HepG2 (cell line): Measurements from ENCODE around the gene CUTC. TPM values are rescaled to one million over a fixed set of nuclear protein-coding genes. Genes with fewer than 3 reads are reported as not detected.

Experiments
- ETV6 ChIP-seq: sonication (generic); formaldehyde crosslinking; conservative IDR thresholded peaks from 2 replicates; pipeline ENCODE4 v1.4.0; 2020; ENCODE audit warnings: missing genetic modification reagents
- FOXO1 ChIP-seq: sonication (generic); formaldehyde crosslinking; IDR thresholded peaks from 2 replicates; pipeline ENCODE4 v1.4.0; 2020; ENCODE audit warnings: missing genetic modification reagents
- GATAD2A ChIP-seq: IDR thresholded peaks from 2 replicates; pipeline ENCODE4 v1.6.1; 2016
- HMGXB3 ChIP-seq: sonication (generic); formaldehyde crosslinking; IDR thresholded peaks from 2 replicates; pipeline ENCODE4 v1.4.0; 2020; ENCODE audit warnings: missing genetic modification reagents, borderline replicate concordance
- HNRNPLL ChIP-seq: fragments of 200-400 bp; formaldehyde crosslinking; IDR thresholded peaks from 2 replicates; pipeline ENCODE4 v1.6.1; 2017; ENCODE audit warnings: mild to moderate bottlenecking, low read depth, low read length; ENCODE audit not compliant: poor library complexity, severe bottlenecking
- MBD4 ChIP-seq: IDR thresholded peaks from 2 replicates; pipeline ENCODE4 v1.6.1; 2012; ENCODE audit warnings: low read length, inconsistent platforms, borderline replicate concordance
- NR3C1 ChIP-seq: sonication (generic); formaldehyde crosslinking; IDR thresholded peaks from 2 replicates; pipeline ENCODE4 v1.4.0; 2020; ENCODE audit warnings: missing genetic modification reagents
- POLR2A ChIP-seq, 2 experiments: IDR thresholded peaks; 2 replicates each; pipeline ENCODE4 v1.6.1; 2011; ENCODE audit warnings: low read depth in 2 of 2, low read length in 2 of 2, mild to moderate bottlenecking in 1 of 2, moderate library complexity in 1 of 2; ENCODE audit not compliant: insufficient read depth in 1 of 2
- TP53 ChIP-seq: sonication (generic); formaldehyde crosslinking; conservative IDR thresholded peaks from 2 replicates; pipeline ENCODE4 v1.4.0; 2020; ENCODE audit warnings: missing genetic modification reagents
- ZIK1 ChIP-seq: sonication (generic); formaldehyde crosslinking; IDR thresholded peaks from 2 replicates; pipeline ENCODE4 v1.5.0; 2020; ENCODE audit warnings: mild to moderate bottlenecking, low read depth, missing genetic modification reagents, borderline replicate concordance
- ZMAT3 ChIP-seq: sonication (generic); formaldehyde crosslinking; conservative IDR thresholded peaks from 2 replicates; pipeline ENCODE4 v1.7.0; 2021; ENCODE audit warnings: missing genetic modification reagents
- ZNF333 ChIP-seq: sonication (generic); formaldehyde crosslinking; IDR thresholded peaks from 2 replicates; pipeline ENCODE4 v1.4.0; 2020; ENCODE audit warnings: mild to moderate bottlenecking, missing genetic modification reagents, borderline replicate concordance
- ZNF430 ChIP-seq: sonication (generic); formaldehyde crosslinking; IDR thresholded peaks from 2 replicates; pipeline ENCODE4 v1.9.0; 2021; ENCODE audit warnings: mild to moderate bottlenecking, missing genetic modification reagents
- ZNF557 ChIP-seq: sonication (generic); formaldehyde crosslinking; IDR thresholded peaks from 2 replicates; pipeline ENCODE4 v1.4.0; 2020; ENCODE audit warnings: missing genetic modification reagents
- ZNF652 ChIP-seq: IDR thresholded peaks from 2 replicates; pipeline ENCODE4 v1.6.1; 2016; ENCODE audit warnings: low read depth, borderline replicate concordance
- ZNF660 ChIP-seq: sonication (generic); formaldehyde crosslinking; IDR thresholded peaks from 2 replicates; pipeline ENCODE4 v1.5.1; 2020; ENCODE audit warnings: mild to moderate bottlenecking, low read depth, missing genetic modification reagents, borderline replicate concordance
- ZNF766 ChIP-seq: sonication (generic); formaldehyde crosslinking; IDR thresholded peaks from 2 replicates; pipeline ENCODE4 v1.5.0; 2020; ENCODE audit warnings: missing genetic modification reagents, borderline replicate concordance
- ZNF776 ChIP-seq: sonication (generic); formaldehyde crosslinking; IDR thresholded peaks from 2 replicates; pipeline ENCODE4 v1.4.0; 2020; ENCODE audit warnings: mild to moderate bottlenecking, missing genetic modification reagents
- ZNF781 ChIP-seq: sonication (generic); formaldehyde crosslinking; IDR thresholded peaks from 2 replicates; pipeline ENCODE4 v1.5.1; 2020; ENCODE audit warnings: borderline replicate concordance, mild to moderate bottlenecking, missing genetic modification reagents; ENCODE audit errors: not compliant biosample characterization
- polyA plus RNA-seq, 8 experiments: library from polyadenylated mRNA; depleted of rRNA in 3 of 8; stranded (reverse) in 7 of 8; unstranded in 1 of 8; fragments of >200 nt; fragmentation: Illumina TruSeq in 4 of 8; extraction: Trizol in 4 of 8; gene quantifications; 2 replicates each; pipeline versions ENCODE4 v1.2.1 to v1.2.3, GENCODE V29; 2011 to 2016; ENCODE audit warnings: low read depth in 4 of 8, missing spikeins in 1 of 8, mixed read lengths in 1 of 8; ENCODE audit not compliant: insufficient read depth in 1 of 8
- total RNA-seq, 5 experiments: library from RNA; depleted of rRNA; stranded (reverse); fragments of >200 nt; fragmentation: Illumina TruSeq; extraction: Trizol; gene quantifications; 2 replicates each; pipeline ENCODE4 v1.2.3, GENCODE V29; 2016; ENCODE audit warnings: low read depth in 1 of 5
- TF ChIP-seq, protein P1 (sequence below): sonication (generic); formaldehyde crosslinking; IDR thresholded peaks from 2 replicates; pipeline ENCODE4 v1.9.0; 2021; ENCODE audit warnings: missing genetic modification reagents, borderline replicate concordance
- TF ChIP-seq, protein P2 (sequence below): sonication (generic); formaldehyde crosslinking; IDR thresholded peaks from 2 replicates; pipeline ENCODE4 v1.4.0; 2020; ENCODE audit warnings: mild to moderate bottlenecking, missing genetic modification reagents

CUTC gene
- total and polyA plus RNA-seq, 2 of the 13 experiments (the other 11 are each of a cell fraction or from before 2014, with no cell fraction given), result 22.3 to 25.8 TPM

DNA sequence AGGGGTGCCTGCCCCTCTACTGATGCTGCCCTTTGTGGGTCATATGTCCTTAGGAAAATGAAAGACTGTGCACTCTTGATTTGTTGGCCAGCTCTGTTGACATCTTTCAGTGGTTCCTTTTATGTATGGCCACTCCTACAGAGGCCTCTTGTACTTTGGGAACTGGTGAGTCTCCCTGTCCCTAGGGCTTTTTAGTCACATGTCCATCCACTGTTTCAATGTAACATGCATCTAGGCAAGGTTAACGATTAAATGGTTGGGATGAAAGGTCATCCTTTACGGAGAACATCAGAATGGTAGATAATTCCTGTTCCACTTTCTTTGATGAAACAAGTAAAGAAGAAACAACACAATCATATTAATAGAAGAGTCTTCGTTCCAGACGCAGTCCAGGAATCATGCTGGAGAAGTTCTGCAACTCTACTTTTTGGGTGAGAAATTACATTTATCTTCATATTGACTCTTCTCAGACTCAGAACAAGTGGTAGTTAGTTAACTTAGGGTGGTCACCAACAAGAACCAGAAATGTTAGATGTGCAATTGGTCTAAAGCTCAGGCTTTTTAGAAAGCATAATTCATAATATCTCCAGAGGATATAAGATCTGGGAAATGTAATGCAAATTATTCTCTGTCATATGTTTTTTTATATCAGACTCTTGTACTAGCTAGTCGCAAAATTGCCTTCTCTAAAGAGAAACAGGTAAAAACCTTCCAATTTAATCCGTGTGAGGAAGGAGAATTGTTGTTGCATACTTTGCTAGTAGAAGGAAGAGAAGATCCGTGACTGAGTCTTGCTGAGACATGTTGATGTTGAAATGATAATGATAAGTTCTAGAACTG lies 50.6 kb downstream of the CUTC start, which contains the start of gene ABCC2 (continued):
- no peak for TF ChIP-seq HMGXB3 (CRISPR knock-in tag)
- TF ChIP-seq HNRNPLL, result no peak
- TF ChIP-seq ZMAT3, result no peak
- no peak for TF ChIP-seq ZNF766 (CRISPR knock-in tag)
- peak; percentile 71; the same call in 1 of the 2 replicates for TF ChIP-seq FOXO1 (CRISPR knock-in tag)
- no peak for TF ChIP-seq ZNF652 (CRISPR knock-in tag)
- TF ChIP-seq MBD4, result no peak
- TF ChIP-seq ZIK1 (CRISPR knock-in tag), result no peak
- no peak for TF ChIP-seq ZNF557 (CRISPR knock-in tag)
- TF ChIP-seq ZNF333 (CRISPR knock-in tag), result no peak
- no peak for TF ChIP-seq ZNF430 (CRISPR knock-in tag)
- TF ChIP-seq ZNF660 (CRISPR knock-in tag), result no peak
- TF ChIP-seq TP53 (CRISPR knock-in tag), result no peak
- peak in 1 of 2 experiments; percentile 68; a peak in 3 of 4 replicates for TF ChIP-seq POLR2A (IDR thresholded peaks at IDR 0.05; ENCODE audit: insufficient read depth in 1 of 2, low read depth in 2 of 2, low read length in 2 of 2)
- TF ChIP-seq ZNF776 (CRISPR knock-in tag), result no peak
- TF ChIP-seq, protein P1, sequence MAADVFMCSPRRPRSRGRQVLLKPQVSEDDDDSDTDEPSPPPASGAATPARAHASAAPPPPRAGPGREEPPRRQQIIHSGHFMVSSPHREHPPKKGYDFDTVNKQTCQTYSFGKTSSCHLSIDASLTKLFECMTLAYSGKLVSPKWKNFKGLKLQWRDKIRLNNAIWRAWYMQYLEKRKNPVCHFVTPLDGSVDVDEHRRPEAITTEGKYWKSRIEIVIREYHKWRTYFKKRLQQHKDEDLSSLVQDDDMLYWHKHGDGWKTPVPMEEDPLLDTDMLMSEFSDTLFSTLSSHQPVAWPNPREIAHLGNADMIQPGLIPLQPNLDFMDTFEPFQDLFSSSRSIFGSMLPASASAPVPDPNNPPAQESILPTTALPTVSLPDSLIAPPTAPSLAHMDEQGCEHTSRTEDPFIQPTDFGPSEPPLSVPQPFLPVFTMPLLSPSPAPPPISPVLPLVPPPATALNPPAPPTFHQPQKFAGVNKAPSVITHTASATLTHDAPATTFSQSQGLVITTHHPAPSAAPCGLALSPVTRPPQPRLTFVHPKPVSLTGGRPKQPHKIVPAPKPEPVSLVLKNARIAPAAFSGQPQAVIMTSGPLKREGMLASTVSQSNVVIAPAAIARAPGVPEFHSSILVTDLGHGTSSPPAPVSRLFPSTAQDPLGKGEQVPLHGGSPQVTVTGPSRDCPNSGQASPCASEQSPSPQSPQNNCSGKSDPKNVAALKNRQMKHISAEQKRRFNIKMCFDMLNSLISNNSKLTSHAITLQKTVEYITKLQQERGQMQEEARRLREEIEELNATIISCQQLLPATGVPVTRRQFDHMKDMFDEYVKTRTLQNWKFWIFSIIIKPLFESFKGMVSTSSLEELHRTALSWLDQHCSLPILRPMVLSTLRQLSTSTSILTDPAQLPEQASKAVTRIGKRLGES (CRISPR knock-in tag), result no peak
- no peak for TF ChIP-seq ZNF781 (CRISPR knock-in tag)
- no peak for TF ChIP-seq ETV6
- no peak for TF ChIP-seq NR3C1 (CRISPR knock-in tag)
- peak; percentile 89 for TF ChIP-seq GATAD2A (CRISPR knock-in tag)
- TF ChIP-seq, protein P2, sequence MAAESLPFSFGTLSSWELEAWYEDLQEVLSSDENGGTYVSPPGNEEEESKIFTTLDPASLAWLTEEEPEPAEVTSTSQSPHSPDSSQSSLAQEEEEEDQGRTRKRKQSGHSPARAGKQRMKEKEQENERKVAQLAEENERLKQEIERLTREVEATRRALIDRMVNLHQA (CRISPR knock-in tag), result no peak
